Subcutaneous adipose tissue (tissue), 4 donors: Measurements from ENCODE around the gene CHN2. TPM values are rescaled to one million over a fixed set of nuclear protein-coding genes. Genes with fewer than 3 reads are reported as not detected.

Experiments used
- CTCF ChIP-seq: fragments of 450-650 bp; IDR thresholded peaks from one replicate; pipeline ENCODE4 v1.5.1; 2016; ENCODE audit warnings: low read depth, mild to moderate bottlenecking, control low read depth, antibody characterized with exemption, moderate library complexity
- total RNA-seq, 4 donors: library from RNA; depleted of rRNA; stranded (reverse); fragments of >200 nt; gene quantifications; one replicate each; pipeline ENCODE4 v1.1.0, GENCODE V29; 2016

Gene CHN2
- total RNA-seq, 4 donors from 2014 or later = 10.0 to 19.4 (median 13.8) TPM

GRCh38 chr7:29443552-29443951 lies 249.0 kb downstream of the CHN2 start:
- TF ChIP-seq CTCF = no peak

GRCh38 chr7:29444267-29444666 lies 249.7 kb downstream of the CHN2 start:
- no peak for TF ChIP-seq CTCF

- no peak for TF ChIP-seq CTCF
These were observed 251.2 kb downstream of the CHN2 start for GRCh38 chr7:29445736-29446135.

GRCh38 chr7:29447828-29448227 lies 253.3 kb downstream of the CHN2 start:
- no peak for TF ChIP-seq CTCF

- no peak for TF ChIP-seq CTCF
These were observed 255.1 kb downstream of the CHN2 start for GRCh38 chr7:29449569-29450260.

- TF ChIP-seq CTCF = no peak
These were observed 258.4 kb downstream of the CHN2 start for GRCh38 chr7:29453021-29453420.

GRCh38 chr7:29454464-29454863 lies 259.9 kb downstream of the CHN2 start:
- no peak for TF ChIP-seq CTCF
